ENCODE measurements around the gene TVP23C.

DNA sequence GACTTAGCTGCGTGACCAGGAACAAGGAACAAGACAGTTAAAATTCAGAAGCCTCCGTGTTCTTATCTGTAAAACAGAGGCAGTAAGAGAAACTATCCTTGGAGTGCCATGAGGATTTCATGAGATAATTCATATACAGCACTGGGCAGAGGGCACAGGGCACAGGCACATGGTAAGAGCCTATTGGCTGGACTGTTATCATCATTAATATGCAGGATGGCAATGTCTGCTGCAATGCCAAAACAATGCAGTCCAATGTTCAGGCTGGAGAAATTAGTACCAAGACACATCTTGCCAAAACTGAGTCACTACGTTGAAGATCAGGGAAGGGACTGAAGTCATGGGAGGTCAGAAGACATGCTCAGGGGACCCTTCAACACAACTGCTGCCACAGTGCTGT, 109.5 kb downstream of the TVP23C start:
- TF ChIP-seq FOXM1 (IDR thresholded peaks at IDR 0.05; ENCODE audit: borderline replicate concordance) (no peak), FOXA1 (IDR thresholded peaks at IDR 0.05) (no peak)

All from HEK293T (cell line).